ENCODE measurements around the gene STPG3. TPM values are rescaled to one million over a fixed set of nuclear protein-coding genes. Genes with fewer than 3 reads are reported as not detected.

STPG3 gene
- total and polyA plus RNA-seq, 9 of the 15 experiments (the other 6 are each of a cell fraction or from before 2014, with no cell fraction given), result not detected

- no peak for TF ChIP-seq DNMT1 (IDR thresholded peaks at IDR 0.05)
- TF ChIP-seq HDAC2 (IDR thresholded peaks at IDR 0.05), result peak; percentile 57; the same call in 1 of the 2 replicates
- TF ChIP-seq ZNF445 (CRISPR knock-in tag; IDR thresholded peaks at IDR 0.05; ENCODE audit: low read depth), result no peak
- TF ChIP-seq ZNF778 (CRISPR knock-in tag; IDR thresholded peaks at IDR 0.05), result no peak
- TF ChIP-seq, protein P1, sequence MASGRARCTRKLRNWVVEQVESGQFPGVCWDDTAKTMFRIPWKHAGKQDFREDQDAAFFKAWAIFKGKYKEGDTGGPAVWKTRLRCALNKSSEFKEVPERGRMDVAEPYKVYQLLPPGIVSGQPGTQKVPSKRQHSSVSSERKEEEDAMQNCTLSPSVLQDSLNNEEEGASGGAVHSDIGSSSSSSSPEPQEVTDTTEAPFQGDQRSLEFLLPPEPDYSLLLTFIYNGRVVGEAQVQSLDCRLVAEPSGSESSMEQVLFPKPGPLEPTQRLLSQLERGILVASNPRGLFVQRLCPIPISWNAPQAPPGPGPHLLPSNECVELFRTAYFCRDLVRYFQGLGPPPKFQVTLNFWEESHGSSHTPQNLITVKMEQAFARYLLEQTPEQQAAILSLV (tag; IDR thresholded peaks at IDR 0.05), result no peak
- TF ChIP-seq RBFOX2 (IDR thresholded peaks at IDR 0.05; ENCODE audit: low read depth, low read length), result peak; percentile 91
- no peak for TF ChIP-seq DPF2 (IDR thresholded peaks at IDR 0.05)
- peak; percentile 20 for TF ChIP-seq HCFC1 (IDR thresholded peaks at IDR 0.05; ENCODE audit: low read depth, low read length)
- TF ChIP-seq TRIM25 (IDR thresholded peaks at IDR 0.05; ENCODE audit: borderline replicate concordance), result no peak
- no peak for TF ChIP-seq ZNF766 (CRISPR knock-in tag; conservative IDR thresholded peaks at IDR 0.05)
- TF ChIP-seq HMG20B (CRISPR knock-in tag; IDR thresholded peaks at IDR 0.05), result no peak
- TF ChIP-seq ETS2 (tag; IDR thresholded peaks at IDR 0.05; ENCODE audit: borderline replicate concordance, poor library complexity, severe bottlenecking), result no peak
- TF ChIP-seq ZC3H4 (CRISPR knock-in tag; IDR thresholded peaks at IDR 0.05; ENCODE audit: borderline replicate concordance), result 0 out of 2 replicates have a peak, but pooled peaks have one; percentile 68
- TF ChIP-seq ZNF232 (CRISPR knock-in tag; IDR thresholded peaks at IDR 0.05), result 0 out of 2 replicates have a peak, but pooled peaks have one; percentile 20
- no peak for TF ChIP-seq ZNF77 (CRISPR knock-in tag; IDR thresholded peaks at IDR 0.05)
- TF ChIP-seq POU5F1 (IDR thresholded peaks at IDR 0.05; ENCODE audit: borderline replicate concordance, low read depth, low read length, partially characterized antibody), result no peak
- TF ChIP-seq GATAD2B (IDR thresholded peaks at IDR 0.05; ENCODE audit: borderline replicate concordance), result peak; percentile 95
- TF ChIP-seq ZNF586 (CRISPR knock-in tag; conservative IDR thresholded peaks at IDR 0.05), result no peak
- TF ChIP-seq, protein P2, sequence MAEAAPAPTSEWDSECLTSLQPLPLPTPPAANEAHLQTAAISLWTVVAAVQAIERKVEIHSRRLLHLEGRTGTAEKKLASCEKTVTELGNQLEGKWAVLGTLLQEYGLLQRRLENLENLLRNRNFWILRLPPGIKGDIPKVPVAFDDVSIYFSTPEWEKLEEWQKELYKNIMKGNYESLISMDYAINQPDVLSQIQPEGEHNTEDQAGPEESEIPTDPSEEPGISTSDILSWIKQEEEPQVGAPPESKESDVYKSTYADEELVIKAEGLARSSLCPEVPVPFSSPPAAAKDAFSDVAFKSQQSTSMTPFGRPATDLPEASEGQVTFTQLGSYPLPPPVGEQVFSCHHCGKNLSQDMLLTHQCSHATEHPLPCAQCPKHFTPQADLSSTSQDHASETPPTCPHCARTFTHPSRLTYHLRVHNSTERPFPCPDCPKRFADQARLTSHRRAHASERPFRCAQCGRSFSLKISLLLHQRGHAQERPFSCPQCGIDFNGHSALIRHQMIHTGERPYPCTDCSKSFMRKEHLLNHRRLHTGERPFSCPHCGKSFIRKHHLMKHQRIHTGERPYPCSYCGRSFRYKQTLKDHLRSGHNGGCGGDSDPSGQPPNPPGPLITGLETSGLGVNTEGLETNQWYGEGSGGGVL (CRISPR knock-in tag; IDR thresholded peaks at IDR 0.05), result no peak
- TF ChIP-seq, protein P3, sequence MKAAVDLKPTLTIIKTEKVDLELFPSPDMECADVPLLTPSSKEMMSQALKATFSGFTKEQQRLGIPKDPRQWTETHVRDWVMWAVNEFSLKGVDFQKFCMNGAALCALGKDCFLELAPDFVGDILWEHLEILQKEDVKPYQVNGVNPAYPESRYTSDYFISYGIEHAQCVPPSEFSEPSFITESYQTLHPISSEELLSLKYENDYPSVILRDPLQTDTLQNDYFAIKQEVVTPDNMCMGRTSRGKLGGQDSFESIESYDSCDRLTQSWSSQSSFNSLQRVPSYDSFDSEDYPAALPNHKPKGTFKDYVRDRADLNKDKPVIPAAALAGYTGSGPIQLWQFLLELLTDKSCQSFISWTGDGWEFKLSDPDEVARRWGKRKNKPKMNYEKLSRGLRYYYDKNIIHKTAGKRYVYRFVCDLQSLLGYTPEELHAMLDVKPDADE (conservative IDR thresholded peaks at IDR 0.05; ENCODE audit: control insufficient read depth, low read depth, low read length), result 0 out of 2 replicates have a peak, but pooled peaks have one; percentile 22
- TF ChIP-seq ZFX (CRISPR knock-in tag; IDR thresholded peaks at IDR 0.05), result peak; percentile 95
- no peak for TF ChIP-seq ZFP30 (CRISPR knock-in tag; IDR thresholded peaks at IDR 0.05; ENCODE audit: borderline replicate concordance)
Observed at GRCh38 chr9:137301081-137301947, 50.2 kb downstream of the STPG3 start (continued).
